Sigmoid colon (tissue), 7 donors: ENCODE data around the gene CCS. TPM values are rescaled to one million over a fixed set of nuclear protein-coding genes. Genes with fewer than 3 reads are reported as not detected.
A peak's percentile ranks its signal among the peaks of the same experiment; 100 is the strongest.

Experiments
- DNase-seq: peaks from one replicate; pipeline ENCODE4 v3.0.0-alpha.2; 2019
- H3K27ac ChIP-seq, 4 donors: fragments of 200-600 bp; sonication (generic); one replicate each; pipeline ENCODE4 v1.5.1; 2016 to 2019; ENCODE audit warnings: mild to moderate bottlenecking in 1 of 4
- H3K27me3 ChIP-seq, 3 donors: fragments of 200-600 bp; sonication (generic); one replicate each; pipeline ENCODE4 v1.5.1; 2019; ENCODE audit warnings: mild to moderate bottlenecking in 1 of 3
- H3K36me3 ChIP-seq, 4 donors: fragments of 200-600 bp; sonication (generic); one replicate each; pipeline ENCODE4 v1.5.1; 2016 to 2019
- H3K4me1 ChIP-seq, 4 donors: fragments of 200-600 bp; sonication (generic); one replicate each; pipeline ENCODE4 v1.5.1; 2017 to 2019
- H3K4me3 ChIP-seq, 4 donors: fragments of 200-600 bp; sonication (generic); one replicate each; pipeline ENCODE4 v1.5.1; 2017 to 2019; ENCODE audit warnings: mild to moderate bottlenecking in 2 of 4, moderate library complexity in 1 of 4
- H3K9me3 ChIP-seq, 4 donors: fragments of 200-600 bp in 3 of 4; sonication (generic) in 3 of 4; one replicate each; pipeline versions ENCODE4 v1.5.1 to v1.6.1; 2013 to 2019
- EP300 ChIP-seq, 4 donors: sonication (generic); formaldehyde crosslinking; IDR thresholded peaks; one replicate each; pipeline ENCODE4 v1.6.1; 2017; ENCODE audit warnings: antibody characterized with exemption in 4 of 4
- POLR2A ChIP-seq, 2 donors: fragments of 450-650 bp; IDR thresholded peaks; one replicate each; pipeline ENCODE4 v1.6.1; 2016; ENCODE audit warnings: antibody characterized with exemption in 2 of 2, mild to moderate bottlenecking in 2 of 2, moderate library complexity in 2 of 2
- POLR2AphosphoS5 ChIP-seq, 4 donors: sonication (generic); formaldehyde crosslinking; IDR thresholded peaks; one replicate each; pipeline ENCODE4 v1.6.1; 2017; ENCODE audit warnings: antibody characterized with exemption in 4 of 4
- WGBS, 2 donors: extraction: QIAGEN DNeasy Blood & Tissue Kit; methylation state at CpG; one replicate each; pipeline ENCODE4 v1.1.7; 2013; 5-methylcytosine and 5-hydroxymethylcytosine counted together
- intact Hi-C: fragments of 100-400 bp; cut with DNase I; formaldehyde crosslinking; loops from one replicate; pipeline ENCODE4 v1.15.1; 2023
- polyA plus RNA-seq, 3 donors: library from polyadenylated mRNA; stranded (reverse); fragments of 200-250 nt; gene quantifications; one replicate each; pipeline ENCODE4 v1.2.3, GENCODE V29; 2013
- total RNA-seq, 4 donors: library from RNA; depleted of rRNA; stranded (reverse); fragments of >200 nt; gene quantifications; one replicate each; pipeline ENCODE4 v1.1.0, GENCODE V29; 2016
- TF ChIP-seq, protein P1 (sequence below), 4 experiments: fragments of 450-650 bp in 3 of 4; fragments of 200-600 bp in 1 of 4; IDR thresholded peaks; one replicate each; pipeline ENCODE4 v1.5.1; 2016 to 2019; ENCODE audit warnings: antibody characterized with exemption in 4 of 4, mild to moderate bottlenecking in 3 of 4, moderate library complexity in 2 of 4
- donor health status: healthy with polysubstance abuse.
- donor health status: Bipolar disorder and iron deficiency.
- donor health status: healthy.

The CCS gene
- total and polyA plus RNA-seq, 7 donors = 26.0 to 48.8 (median 40.6) TPM

DNA sequence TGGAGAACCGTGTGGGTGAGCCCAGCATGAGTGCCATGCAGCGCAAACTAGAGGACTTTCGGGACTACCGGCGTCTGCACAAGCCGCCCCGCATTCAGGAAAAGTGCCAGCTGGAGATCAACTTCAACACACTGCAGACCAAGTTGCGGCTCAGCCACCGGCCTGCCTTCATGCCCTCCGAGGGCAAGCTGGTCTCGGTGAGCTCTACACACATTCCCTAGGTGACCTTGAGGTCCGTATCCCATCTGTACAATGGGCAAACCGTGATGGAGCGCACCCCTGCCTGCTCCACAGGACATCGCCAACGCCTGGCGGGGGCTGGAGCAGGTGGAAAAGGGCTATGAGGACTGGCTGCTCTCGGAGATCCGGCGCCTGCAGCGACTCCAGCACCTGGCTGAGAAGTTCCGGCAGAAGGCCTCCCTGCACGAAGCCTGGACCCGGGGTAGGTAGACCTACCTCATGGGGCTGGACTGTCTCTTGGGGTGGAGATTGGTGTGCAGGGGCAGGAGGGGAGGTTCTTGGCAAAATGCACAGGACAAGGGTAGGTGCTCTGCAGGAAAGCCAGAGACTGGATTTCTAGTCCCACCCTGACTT is 35.2 kb upstream of the CCS start:
- no peak overlapping the region for H3K27ac ChIP-seq
- TF ChIP-seq POLR2AphosphoS5 (IDR thresholded peaks at IDR 0.05) (no peak), EP300 (IDR thresholded peaks at IDR 0.05) (no peak), POLR2A (IDR thresholded peaks at IDR 0.05) (no peak)
- TF ChIP-seq, protein P1, sequence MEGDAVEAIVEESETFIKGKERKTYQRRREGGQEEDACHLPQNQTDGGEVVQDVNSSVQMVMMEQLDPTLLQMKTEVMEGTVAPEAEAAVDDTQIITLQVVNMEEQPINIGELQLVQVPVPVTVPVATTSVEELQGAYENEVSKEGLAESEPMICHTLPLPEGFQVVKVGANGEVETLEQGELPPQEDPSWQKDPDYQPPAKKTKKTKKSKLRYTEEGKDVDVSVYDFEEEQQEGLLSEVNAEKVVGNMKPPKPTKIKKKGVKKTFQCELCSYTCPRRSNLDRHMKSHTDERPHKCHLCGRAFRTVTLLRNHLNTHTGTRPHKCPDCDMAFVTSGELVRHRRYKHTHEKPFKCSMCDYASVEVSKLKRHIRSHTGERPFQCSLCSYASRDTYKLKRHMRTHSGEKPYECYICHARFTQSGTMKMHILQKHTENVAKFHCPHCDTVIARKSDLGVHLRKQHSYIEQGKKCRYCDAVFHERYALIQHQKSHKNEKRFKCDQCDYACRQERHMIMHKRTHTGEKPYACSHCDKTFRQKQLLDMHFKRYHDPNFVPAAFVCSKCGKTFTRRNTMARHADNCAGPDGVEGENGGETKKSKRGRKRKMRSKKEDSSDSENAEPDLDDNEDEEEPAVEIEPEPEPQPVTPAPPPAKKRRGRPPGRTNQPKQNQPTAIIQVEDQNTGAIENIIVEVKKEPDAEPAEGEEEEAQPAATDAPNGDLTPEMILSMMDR (IDR thresholded peaks at IDR 0.05) = no peak
- no peak for DNase-seq
- intact Hi-C loops = no loop called here
- no peaks in the 10 kb centered on the region for H3K9me3 ChIP-seq
- peaks cover 0 to 14% (median 10%) of the 10 kb centered on the region in 4 donors for H3K4me1 ChIP-seq
- no peak overlapping the region for H3K4me3 ChIP-seq
- 92 to 93% methylated on average over 24 of the region's 24 CpGs for WGBS, 2 donors
- no peaks in the 10 kb centered on the region for H3K36me3 ChIP-seq
- no peaks in the 10 kb centered on the region for H3K27me3 ChIP-seq

- TF ChIP-seq POLR2A (IDR thresholded peaks at IDR 0.05) (no peak), POLR2AphosphoS5 (IDR thresholded peaks at IDR 0.05) (no peak), EP300 (IDR thresholded peaks at IDR 0.05) (no peak)
- TF ChIP-seq, protein P1 (IDR thresholded peaks at IDR 0.05) = no peak
- DNase-seq = peak; percentile 86
- Histone ChIP-seq H3K27me3 (no peaks in the 10 kb centered on the region), H3K9me3 (no peaks in the 10 kb centered on the region), H3K36me3 (peaks cover 0 to 9% (median 2%) of the 10 kb centered on the region in 4 donors), H3K4me1 (peaks cover 0 to 14% (median 10%) of the 10 kb centered on the region in 4 donors), H3K27ac (no peak overlapping the region), H3K4me3 (peak overlapping the region in 2 of 4 donors; percentile 7 to 13)
- 16 to 19% methylated on average over 50 of the region's 50 CpGs for WGBS, 2 donors
- intact Hi-C loops = no loop called here
Measured at GRCh38 chr11:66559142-66559865, 33.7 kb upstream of the CCS start.

- Histone ChIP-seq H3K4me1 (peaks cover 0 to 14% (median 10%) of the 10 kb centered on the region in 4 donors), H3K4me3 (no peak overlapping the region), H3K27ac (no peak overlapping the region), H3K9me3 (no peaks in the 10 kb centered on the region), H3K27me3 (no peaks in the 10 kb centered on the region), H3K36me3 (peaks cover 0 to 17% (median 2%) of the 10 kb centered on the region in 4 donors)
- intact Hi-C loops = no loop called here
- WGBS, 2 donors = 54 to 79% methylated on average over 27 of the region's 27 CpGs
- TF ChIP-seq POLR2A (IDR thresholded peaks at IDR 0.05) (no peak), EP300 (IDR thresholded peaks at IDR 0.05) (no peak)
- TF ChIP-seq, protein P1 (IDR thresholded peaks at IDR 0.05) = no peak
- no peak for DNase-seq
Measured at GRCh38 chr11:66559866-66560676, 32.9 kb upstream of the CCS start.

- H3K4me3 ChIP-seq = no peak overlapping the region
- DNase-seq = no peak
- H3K4me1 ChIP-seq = peaks cover 0 to 14% (median 10%) of the 10 kb centered on the region in 4 donors
- peaks cover 0 to 30% (median 5%) of the 10 kb centered on the region in 4 donors for H3K36me3 ChIP-seq
- no peaks in the 10 kb centered on the region for H3K27me3 ChIP-seq
- intact Hi-C loops = no loop called here
- no peaks in the 10 kb centered on the region for H3K9me3 ChIP-seq
- TF ChIP-seq EP300 (IDR thresholded peaks at IDR 0.05) (no peak), POLR2AphosphoS5 (IDR thresholded peaks at IDR 0.05) (no peak), POLR2A (IDR thresholded peaks at IDR 0.05) (no peak)
- TF ChIP-seq, protein P1 (IDR thresholded peaks at IDR 0.05) = no peak
- WGBS, 2 donors = 87 to 88% methylated on average over 14 of the region's 14 CpGs
- H3K27ac ChIP-seq = no peak overlapping the region
Measured at GRCh38 chr11:66561178-66561974, 31.6 kb upstream of the CCS start.
